ENCODE data around the gene TFAP2E.

Gene TFAP2E

GRCh38 chr1:35573198-35574124, at the start of gene TFAP2E:
TFAP2E (plus strand) TSS chr1:35573314; CDS start chr1:35573578, 264 bp downstream.
- DNase-seq (ENCODE audit: low spot score), result peak; percentile 41

- DNase-seq (ENCODE audit: low spot score), result no peak
These were observed 49.0 kb upstream of the TFAP2E start for GRCh38 chr1:35524106-35524505.

GRCh38 chr1:35530168-35530567, 42.9 kb upstream of the TFAP2E start:
- no peak for DNase-seq (ENCODE audit: low spot score)

- DNase-seq (ENCODE audit: low spot score), result no peak
These were observed 42.2 kb upstream of the TFAP2E start for GRCh38 chr1:35530946-35531345.

- no peak for DNase-seq (ENCODE audit: low spot score)
These were observed 41.7 kb upstream of the TFAP2E start for GRCh38 chr1:35531368-35531767.

DNA sequence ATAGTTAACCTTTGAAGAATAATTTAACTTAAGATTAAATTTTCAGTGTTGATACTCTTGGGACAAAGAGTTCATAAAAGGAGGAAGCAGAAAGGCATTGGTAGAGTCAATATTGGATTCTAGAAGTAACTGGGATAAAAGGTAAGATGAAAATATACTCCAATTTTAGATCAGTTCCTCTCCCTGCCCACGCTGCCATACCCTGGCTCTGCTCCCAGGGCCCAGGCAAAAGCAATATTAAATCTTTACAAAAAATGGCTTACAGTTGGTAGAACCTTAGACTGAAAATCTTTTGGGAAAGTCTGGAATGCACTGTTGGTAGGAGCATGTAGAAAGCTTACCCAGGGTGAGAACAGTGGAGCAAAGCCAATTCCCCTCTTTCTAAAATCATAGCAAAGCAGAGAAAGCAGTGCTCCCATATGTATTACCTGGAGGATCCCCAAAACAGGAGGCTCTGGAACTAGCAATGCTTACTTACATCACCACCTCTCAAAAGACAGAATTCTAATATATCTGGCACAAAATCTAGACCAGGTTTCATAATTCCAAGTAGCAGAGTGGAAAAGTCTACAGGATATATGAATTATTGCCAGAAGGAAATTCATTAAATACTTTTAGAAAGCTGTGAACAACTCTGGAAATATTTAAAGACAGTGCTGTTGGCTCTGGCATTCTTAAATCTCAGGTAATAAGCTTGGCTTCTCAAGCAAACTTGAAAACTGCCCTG, 40.5 kb upstream of the TFAP2E start:
- peak; percentile 64 for DNase-seq (ENCODE audit: low spot score)

GRCh38 chr1:35533586-35533985, 39.5 kb upstream of the TFAP2E start:
- DNase-seq (ENCODE audit: low spot score), result no peak

GRCh38 chr1:35535243-35535642, 37.9 kb upstream of the TFAP2E start:
- DNase-seq (ENCODE audit: low spot score), result no peak

GRCh38 chr1:35536556-35537162, 36.5 kb upstream of the TFAP2E start:
- DNase-seq (ENCODE audit: low spot score), result peak; percentile 51

DNA sequence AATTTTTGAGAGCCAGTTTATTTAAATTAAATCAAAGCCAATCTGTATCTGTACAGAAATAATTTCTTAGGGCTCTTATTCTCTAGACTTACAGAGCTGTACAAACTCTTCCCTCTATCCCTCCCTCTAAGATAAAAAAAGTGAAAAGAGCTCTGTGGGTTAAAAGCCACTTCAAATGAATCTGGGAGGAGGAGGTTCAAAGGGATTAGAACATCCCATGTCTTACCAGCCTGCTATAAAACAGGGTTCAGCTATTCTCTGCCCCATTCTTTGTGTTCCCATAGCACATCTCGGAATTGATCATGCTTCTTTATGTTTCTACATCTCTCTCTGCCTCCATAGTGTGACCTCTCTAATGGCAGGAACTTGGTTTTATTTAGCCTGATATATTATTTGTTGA, 35.3 kb upstream of the TFAP2E start:
- no peak for DNase-seq (ENCODE audit: low spot score)

GRCh38 chr1:35539073-35539823, 33.9 kb upstream of the TFAP2E start:
- DNase-seq (ENCODE audit: low spot score), result peak; percentile 58

DNA sequence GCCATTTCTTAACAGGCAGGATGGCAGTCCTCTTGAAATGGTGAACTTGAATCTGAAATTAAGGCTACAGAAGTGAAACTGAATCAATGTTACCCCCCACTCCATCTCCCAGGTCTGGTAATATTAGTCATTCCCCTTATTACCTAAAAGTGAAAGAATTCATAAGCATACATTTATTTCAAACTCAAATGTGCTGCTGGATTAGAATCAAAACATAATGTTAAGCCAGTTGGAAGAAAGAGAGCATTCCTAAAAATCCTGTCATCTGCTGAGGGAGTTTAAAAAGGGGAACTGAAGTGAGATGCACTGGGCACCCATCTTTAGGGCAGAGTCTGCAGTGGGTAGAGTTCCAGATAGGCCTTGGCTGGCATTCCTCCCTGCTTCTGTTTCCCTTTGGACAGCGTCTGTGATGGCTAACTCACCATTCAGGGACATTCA, 33.3 kb upstream of the TFAP2E start:
- DNase-seq (ENCODE audit: low spot score), result peak; percentile 46

GRCh38 chr1:35544976-35545375, 28.1 kb upstream of the TFAP2E start:
- peak; percentile 35 for DNase-seq (ENCODE audit: low spot score)

- DNase-seq (ENCODE audit: low spot score), result no peak
These were observed 26.5 kb upstream of the TFAP2E start for GRCh38 chr1:35546614-35547013.

- no peak for DNase-seq (ENCODE audit: low spot score)
These were observed 19.3 kb upstream of the TFAP2E start for GRCh38 chr1:35553851-35554250.

DNA sequence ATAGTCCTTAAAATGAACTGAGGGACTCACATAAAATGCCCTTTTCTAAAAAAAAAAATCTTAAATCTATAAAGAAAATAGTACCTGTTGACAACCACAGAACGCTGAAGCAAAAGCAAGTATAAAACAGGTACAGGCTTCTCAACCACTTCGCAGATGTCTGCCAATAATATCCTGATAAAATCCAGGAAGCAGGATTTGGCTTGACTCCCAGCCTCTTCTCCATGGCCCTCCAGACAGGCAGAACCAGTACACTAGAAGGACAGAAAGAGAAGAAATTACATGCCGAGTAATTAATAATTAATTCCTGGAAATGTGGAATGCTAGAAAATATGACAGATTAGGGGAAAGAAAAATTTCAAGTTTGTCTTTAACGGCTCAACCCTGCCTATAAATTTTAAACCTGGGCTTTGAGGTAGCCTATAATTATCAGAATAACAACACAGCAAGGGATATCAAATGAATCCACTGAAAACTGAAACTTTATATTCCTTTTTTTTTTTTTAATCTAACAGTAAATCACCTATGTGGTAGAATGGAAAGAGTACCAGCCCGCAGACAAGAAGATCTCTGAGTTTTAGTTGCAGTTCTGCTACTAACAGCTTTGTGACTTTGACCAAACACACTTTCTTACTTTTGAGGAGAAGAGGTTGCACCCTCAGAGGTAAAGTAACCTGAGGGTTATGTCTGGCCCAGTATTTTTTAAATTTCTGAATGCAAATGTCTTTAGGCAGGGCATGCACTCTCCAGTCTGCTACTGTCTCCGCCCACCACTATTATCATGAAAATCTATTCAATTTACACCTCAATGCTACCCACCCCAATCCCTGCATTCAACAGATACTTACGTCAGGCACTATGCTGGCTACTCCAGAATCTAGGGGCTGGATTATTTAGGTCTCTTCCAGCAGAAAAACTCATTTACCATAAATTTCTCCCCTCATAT, 18.6 kb upstream of the TFAP2E start:
- peak; percentile 75 for DNase-seq (ENCODE audit: low spot score)

GRCh38 chr1:35555212-35555584, 17.9 kb upstream of the TFAP2E start:
- no peak for DNase-seq (ENCODE audit: low spot score)

DNA sequence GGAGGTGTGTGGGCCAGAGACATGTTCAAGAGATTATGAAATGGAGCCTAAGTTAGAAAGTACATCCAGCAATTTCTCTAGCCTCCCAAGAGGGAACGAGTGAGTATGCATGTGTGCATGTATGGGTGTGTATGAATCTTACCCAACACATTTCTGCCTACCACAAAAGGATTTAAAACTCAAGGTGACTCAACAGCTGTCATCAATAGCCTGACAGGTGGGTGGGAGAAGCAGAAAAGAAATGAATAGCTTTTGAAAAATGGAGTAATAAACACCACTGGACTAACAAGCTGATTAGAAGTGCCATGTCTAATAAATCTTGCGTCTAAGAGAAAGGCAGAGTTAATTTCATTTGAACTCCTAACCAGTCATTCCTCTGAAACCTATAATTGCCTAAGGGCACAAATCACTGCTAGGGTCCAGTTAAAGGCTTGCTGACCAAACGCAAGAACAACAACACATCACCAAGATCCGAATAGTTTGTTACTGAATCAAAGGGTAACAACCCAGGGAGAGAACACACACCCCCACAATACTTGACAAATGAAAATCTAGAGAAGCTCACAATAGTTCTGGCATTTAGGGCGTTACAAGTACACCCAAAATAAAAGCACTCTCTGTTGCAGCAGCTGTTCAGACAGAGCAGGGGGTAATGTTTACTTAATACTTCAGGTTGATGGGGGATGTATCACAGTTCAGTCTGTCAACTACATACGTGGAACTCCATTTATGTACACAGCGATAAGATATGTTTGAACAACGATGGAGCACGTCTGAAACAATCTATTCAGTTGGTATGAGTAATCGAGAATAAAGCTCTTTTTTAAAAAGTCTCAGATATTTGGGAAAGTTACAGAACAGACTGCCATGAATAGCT, 17.3 kb upstream of the TFAP2E start:
- DNase-seq (ENCODE audit: low spot score), result no peak

DNA sequence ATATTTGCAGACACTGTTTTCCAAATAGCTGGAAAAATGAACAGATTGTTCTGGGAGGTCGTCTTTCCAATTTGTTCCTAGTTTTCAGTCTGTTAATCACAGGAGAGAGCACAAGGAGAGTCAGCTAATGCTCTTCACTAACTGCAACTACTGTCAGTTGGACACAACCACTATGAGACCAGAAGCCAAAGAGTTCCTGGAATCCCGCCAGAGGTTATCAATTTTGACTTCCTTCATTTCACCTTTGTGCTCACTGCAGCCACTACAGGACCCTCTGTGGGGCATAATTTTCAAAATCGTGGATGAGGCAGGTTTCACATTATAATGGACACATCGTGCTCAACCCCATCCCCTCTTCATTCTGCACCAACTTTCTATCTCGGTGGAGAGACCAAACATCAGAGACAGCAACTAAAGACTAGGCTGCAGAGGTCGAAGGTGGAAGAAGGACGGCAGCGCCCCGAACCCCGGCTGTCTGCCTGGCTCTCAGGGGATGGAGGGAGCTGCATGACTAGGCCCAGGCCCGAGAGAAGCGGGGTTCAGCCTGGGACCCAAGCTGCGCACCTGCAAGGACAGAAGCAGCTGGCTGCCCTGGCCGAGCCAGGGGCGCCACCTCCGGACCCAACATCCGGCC, 16.5 kb upstream of the TFAP2E start:
- DNase-seq (ENCODE audit: low spot score), result no peak
